Activated T-cell treated with anti-CD3 and anti-CD28 coated beads, Interleukin-2, amount 50 U/mL, for 4 hours (primary cell): ENCODE measurements around the gene WIZ. TPM values are rescaled to one million over a fixed set of nuclear protein-coding genes. Genes with fewer than 3 reads are reported as not detected.

Source experiments
- ATAC-seq, 2 donors: fragments of 200-7000 bp; cut with Tn5 transposase; one replicate each; pipeline ENCODE4 v1.10.0; 2021
- DNase-seq: peaks from one replicate; pipeline ENCODE4 v3.0.0-alpha.2; 2020
- H3K27me3 Mint-ChIP-seq: one replicate; pipeline ENCODE4 v1.8.0; 2021; ENCODE audit warnings: low read depth, mixed read lengths
- H3K36me3 Mint-ChIP-seq: one replicate; pipeline ENCODE4 v1.8.0; 2022; ENCODE audit warnings: mixed read lengths; ENCODE audit not compliant: insufficient read depth
- H3K4me1 Mint-ChIP-seq: one replicate; pipeline ENCODE4 v1.8.0; 2021; ENCODE audit warnings: low read depth, mixed read lengths
- H3K4me3 Mint-ChIP-seq: one replicate; pipeline ENCODE4 v1.8.0; 2021; ENCODE audit warnings: mild to moderate bottlenecking, moderate library complexity, mixed read lengths
- H3K9me3 Mint-ChIP-seq: one replicate; pipeline ENCODE4 v1.8.0; 2021; ENCODE audit warnings: mixed read lengths
- total RNA-seq, 3 donors: library from RNA; stranded (reverse); gene quantifications; one replicate each; pipeline ENCODE4 v1.2.1, GENCODE V29; 2021

The WIZ gene
- total RNA-seq, 3 donors from 2014 or later, result 50.5 to 54.4 (median 53.8) TPM

DNA sequence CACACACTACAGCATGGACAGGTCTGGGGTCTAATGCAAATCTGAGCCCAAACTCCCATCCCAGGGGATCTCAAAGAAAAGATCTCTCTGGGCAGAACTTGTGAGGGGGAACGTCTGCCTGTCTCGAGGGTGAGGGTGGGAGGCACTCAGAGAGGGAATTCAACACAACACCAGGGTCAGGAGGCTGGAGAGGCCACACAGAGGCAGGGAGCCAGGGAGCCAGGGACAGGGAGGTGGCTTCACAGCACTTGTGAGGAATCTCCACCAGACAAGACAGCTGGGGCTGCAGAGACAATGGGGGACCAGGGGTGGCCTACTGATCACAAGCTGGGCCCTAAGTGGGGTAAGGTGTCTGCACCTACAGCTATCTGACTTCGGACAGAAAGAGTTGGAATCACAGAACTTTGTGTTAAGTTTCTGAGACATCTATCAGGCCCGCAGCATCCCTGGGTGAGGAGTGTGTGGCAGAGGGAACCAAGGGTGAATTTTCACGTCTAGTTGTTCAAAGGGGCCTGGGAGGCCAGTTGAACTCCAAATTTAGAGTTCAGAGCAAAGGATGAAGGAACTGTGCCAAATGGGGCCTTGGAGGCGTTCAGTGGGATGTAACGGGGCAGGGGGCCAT, 18.2 kb downstream of the WIZ start:
- H3K4me3 Mint-ChIP-seq, result peak overlapping the region; percentile 99
- DNase-seq, result no peak
- peaks cover 16% of the 10 kb centered on the region for H3K36me3 Mint-ChIP-seq
- H3K27me3 Mint-ChIP-seq, result no peaks in the 10 kb centered on the region
- peaks cover 30% of the 10 kb centered on the region for H3K4me1 Mint-ChIP-seq
- no peak for ATAC-seq
- no peaks in the 10 kb centered on the region for H3K9me3 Mint-ChIP-seq

DNA sequence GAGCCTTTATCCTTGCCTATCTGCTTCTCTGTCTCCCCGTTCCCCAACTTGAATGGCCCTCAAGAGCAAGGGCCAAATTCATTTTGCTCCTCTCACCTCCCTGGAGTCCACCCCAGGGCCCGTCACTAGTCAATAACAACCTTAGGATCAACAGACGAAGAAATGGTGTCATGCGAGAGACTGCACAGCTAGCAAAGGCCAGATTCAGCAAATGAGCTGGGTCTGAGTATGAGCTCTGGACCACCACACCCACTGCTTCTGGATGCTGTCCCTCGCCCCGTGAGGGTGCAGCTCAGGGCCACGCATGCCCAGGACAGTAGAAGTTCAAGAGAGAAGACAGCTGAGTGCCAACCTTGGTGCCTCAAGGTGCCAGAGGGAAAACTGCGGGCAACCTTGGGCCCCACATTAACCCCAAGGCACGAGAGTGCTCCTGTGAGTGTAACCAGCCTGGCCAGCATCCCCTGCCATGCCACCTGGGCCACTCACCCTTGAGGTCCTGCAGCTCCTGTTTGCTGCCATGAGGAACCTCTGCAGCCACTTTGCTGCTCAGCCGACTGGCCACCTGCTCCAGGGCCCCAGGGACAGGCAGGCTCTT, 19.1 kb downstream of the WIZ start:
- no peaks in the 10 kb centered on the region for H3K9me3 Mint-ChIP-seq
- peak overlapping the region; percentile 99 for H3K4me3 Mint-ChIP-seq
- DNase-seq (no peak), ATAC-seq (no peak)
- no peaks in the 10 kb centered on the region for H3K27me3 Mint-ChIP-seq
- peaks cover 23% of the 10 kb centered on the region for H3K36me3 Mint-ChIP-seq
- H3K4me1 Mint-ChIP-seq, result peaks cover 30% of the 10 kb centered on the region

DNA sequence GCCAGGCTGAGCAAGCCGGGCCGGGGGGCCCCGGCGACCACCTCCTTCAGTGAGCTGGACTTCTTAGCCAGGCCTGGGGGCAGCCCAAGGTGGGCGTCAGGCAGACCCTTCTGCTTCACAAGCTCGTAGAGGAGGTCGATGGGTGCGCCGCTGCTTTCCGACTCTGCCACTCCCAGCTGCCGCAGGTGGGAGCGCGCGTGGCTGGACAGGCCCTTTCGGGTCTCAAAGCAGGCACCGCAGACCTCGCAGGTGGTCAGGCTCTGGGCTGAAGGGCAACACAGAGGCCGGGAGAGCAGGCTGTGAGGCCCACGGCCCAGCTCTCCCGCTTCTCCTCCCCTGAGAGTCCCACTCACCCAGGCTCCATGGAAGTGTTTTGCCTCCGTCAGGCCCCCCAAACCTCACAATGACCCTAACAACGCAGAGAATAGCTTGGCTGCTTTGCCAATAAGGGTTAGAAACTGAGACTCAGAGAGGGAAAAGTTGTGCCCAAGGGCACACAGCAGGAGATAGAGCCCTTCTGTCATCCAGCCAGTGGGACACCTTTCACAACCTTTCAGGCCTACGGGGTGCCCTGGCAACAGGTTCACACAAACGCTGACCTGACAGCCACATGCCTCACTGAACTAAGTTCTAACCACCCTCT, 19.8 kb downstream of the WIZ start:
- H3K9me3 Mint-ChIP-seq, result no peaks in the 10 kb centered on the region
- no peaks in the 10 kb centered on the region for H3K27me3 Mint-ChIP-seq
- DNase-seq (no peak), ATAC-seq (no peak)
- H3K36me3 Mint-ChIP-seq, result peaks cover 23% of the 10 kb centered on the region
- peaks cover 30% of the 10 kb centered on the region for H3K4me1 Mint-ChIP-seq
- peak overlapping the region; percentile 99 for H3K4me3 Mint-ChIP-seq

DNA sequence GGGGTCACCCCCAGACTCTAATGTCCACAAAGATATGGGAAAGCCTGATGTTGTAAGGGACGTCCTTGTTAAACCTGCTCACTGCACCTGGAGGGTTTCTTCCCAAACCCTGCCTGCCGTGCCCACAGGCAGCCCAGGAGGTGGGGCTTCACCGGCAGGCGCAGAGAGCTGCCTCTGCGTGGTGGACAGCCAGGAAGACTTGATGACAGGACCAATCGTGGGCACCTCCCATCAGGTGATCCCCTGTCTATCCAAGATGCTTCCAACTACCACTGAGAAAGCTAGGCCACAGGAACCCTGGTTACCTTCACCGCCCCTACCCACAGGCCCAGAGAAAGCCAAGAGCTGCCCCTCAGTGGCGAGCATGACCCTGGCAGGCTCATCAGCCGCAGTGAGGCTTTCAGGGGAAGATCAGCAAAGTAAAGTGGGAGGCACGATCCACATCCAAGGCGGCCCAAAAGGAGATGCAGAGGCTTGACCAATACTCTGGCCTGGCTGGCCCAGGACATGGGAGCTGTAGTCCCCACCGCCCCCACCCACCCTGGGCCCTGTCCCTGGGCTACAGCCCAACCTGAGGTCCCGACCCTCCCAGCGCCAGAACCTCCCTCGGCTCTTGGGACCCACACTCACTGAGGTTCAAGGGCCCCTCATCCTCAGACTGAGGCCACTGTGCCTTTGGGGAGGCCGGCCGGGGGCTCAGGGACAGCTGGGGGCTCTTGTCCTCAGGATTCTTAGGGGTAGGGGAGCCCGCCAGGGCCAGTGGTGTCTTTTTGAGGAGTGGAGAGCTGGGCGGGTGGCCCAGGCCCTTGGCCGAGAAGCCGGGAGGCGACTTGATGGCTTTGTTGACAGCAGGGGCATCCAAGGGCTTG, 20.6 kb downstream of the WIZ start:
- no peak overlapping the region for H3K4me3 Mint-ChIP-seq
- no peaks in the 10 kb centered on the region for H3K9me3 Mint-ChIP-seq
- no peak for DNase-seq
- no peaks in the 10 kb centered on the region for H3K27me3 Mint-ChIP-seq
- peaks cover 25% of the 10 kb centered on the region for H3K36me3 Mint-ChIP-seq
- peaks cover 30% of the 10 kb centered on the region for H3K4me1 Mint-ChIP-seq
- no peak for ATAC-seq

DNA sequence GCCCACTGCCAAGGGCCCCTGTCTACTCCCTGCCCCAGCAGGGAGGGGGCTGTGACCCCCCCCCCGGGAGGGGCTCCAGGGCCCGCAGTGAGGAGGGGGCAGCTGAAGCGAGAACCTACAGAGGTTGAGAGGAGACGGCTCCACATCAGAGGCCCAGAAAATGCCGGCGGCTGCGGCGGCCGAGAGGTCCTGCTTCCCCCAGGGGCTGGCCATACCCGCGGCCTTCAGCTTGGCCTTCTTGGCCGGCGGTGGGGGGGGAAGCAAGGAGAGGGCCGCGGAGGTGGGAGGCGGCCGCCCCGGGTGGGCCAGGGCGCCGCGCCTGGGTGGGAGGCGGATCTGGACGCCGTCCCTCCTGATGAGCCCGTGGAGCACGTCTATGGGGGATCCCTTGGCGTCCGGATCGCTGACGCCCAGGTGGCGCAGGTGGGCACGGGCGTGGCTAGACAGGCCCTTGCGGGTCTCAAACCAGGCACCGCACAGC, 21.7 kb downstream of the WIZ start:
- no peaks in the 10 kb centered on the region for H3K27me3 Mint-ChIP-seq
- H3K9me3 Mint-ChIP-seq, result no peaks in the 10 kb centered on the region
- no peak overlapping the region for H3K4me3 Mint-ChIP-seq
- H3K36me3 Mint-ChIP-seq, result peaks cover 31% of the 10 kb centered on the region
- H3K4me1 Mint-ChIP-seq, result peaks cover 23% of the 10 kb centered on the region
- ATAC-seq, result no peak
- DNase-seq, result no peak

DNA sequence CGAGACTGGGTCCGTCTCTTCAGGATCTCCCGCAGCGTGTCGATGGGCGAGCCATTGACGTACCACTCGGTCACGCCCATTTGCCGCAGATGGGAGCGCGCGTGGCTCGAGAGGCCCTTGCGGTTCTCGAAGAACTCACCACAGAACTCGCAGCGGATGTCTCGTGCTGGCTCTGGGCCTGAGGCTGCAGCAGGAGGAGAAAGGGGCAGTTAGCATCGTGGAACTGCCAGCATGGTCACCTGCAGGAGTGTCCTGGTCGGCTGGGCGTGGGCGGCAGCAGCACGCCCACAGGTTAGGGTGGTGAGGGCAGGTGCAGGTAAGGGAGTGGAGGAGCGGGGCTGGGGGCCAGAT, 22.4 kb downstream of the WIZ start:
- no peaks in the 10 kb centered on the region for H3K27me3 Mint-ChIP-seq
- DNase-seq, result no peak

DNA sequence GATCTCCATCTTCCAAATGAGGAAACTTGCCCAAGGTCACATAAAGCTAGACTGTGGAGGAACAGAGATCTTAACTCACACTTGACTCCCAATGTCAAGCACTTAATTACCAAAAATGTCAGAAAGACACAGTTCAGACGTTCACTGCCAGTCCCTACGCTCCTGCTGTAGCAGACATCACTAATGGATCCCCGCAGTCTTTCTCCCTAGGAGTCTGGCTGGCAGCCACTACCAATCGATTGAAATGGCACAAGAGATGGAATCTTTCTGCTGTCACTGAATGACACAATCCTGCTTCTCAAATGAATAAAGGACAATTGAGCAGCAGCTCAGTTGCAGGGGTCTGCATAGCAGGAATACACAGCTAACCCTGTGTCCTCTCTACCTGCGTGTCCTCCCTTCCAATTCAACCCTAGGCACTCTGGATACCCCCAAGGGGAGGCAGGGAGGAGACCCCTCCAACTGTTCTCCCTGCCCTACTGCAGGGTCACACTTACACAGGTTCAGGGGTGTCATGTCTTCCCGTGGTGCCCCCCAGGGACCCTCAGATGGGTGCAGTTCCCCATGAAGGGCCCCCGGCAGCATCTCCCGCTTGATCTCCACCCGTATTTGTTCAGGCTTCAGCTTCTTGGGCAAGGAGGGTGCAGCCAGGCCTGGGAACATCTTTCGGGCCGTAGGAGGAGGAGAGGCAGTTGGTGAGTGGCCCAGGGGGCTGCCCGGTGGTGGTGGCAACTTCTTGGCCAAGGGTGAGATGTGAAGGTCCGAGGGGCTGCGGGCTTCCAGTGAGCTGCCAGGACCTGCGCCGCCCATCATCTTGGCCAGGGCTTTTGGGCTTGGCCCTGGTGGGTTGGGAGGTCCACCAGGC, 23.0 kb downstream of the WIZ start:
- Mint-ChIP-seq H3K4me3 (no peak overlapping the region), H3K4me1 (peaks cover 19% of the 10 kb centered on the region), H3K36me3 (peaks cover 41% of the 10 kb centered on the region), H3K9me3 (no peaks in the 10 kb centered on the region), H3K27me3 (no peaks in the 10 kb centered on the region)
- ATAC-seq (no peak), DNase-seq (no peak)

More for the DNA sequence above, 22.4 kb downstream of the WIZ start:
- Mint-ChIP-seq H3K4me3 (no peak overlapping the region), H3K36me3 (peaks cover 39% of the 10 kb centered on the region), H3K9me3 (no peaks in the 10 kb centered on the region), H3K4me1 (peaks cover 22% of the 10 kb centered on the region)
- ATAC-seq, result no peak

DNA sequence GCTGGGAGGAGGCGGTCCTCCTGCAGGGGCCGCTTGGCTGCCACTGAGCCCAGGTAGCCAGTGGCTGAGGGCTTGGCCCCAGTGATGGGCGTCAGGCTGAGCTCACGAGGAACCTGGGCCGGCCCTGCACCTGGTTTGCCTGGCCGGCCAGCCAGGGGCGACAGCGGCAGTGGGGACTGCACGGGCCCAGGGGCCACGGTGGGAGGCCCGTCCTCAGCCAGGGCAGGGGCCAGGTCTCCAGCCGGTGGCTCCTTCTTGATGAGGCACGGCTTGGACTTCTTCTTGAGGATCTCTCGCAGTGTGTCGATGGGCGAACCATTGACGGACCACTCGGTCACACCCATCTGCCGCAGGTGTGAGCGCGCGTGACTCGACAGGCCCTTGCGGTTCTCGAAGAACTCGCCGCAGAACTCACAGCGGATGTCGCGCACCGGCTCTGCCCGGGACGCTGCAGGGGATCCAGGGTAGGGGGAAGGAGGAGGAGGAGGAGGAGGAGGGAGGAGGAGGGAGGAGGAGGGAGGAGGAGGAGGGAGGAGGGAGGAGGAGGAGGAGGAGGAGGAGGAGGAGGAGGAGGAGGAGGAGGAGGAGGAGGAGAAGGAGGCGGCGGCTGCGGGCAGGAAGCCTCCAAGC, 24.3 kb downstream of the WIZ start:
- DNase-seq (no peak), ATAC-seq (no peak)
- Mint-ChIP-seq H3K36me3 (peaks cover 38% of the 10 kb centered on the region), H3K27me3 (no peaks in the 10 kb centered on the region), H3K4me1 (peaks cover 6% of the 10 kb centered on the region), H3K4me3 (no peak overlapping the region), H3K9me3 (no peaks in the 10 kb centered on the region)

DNA sequence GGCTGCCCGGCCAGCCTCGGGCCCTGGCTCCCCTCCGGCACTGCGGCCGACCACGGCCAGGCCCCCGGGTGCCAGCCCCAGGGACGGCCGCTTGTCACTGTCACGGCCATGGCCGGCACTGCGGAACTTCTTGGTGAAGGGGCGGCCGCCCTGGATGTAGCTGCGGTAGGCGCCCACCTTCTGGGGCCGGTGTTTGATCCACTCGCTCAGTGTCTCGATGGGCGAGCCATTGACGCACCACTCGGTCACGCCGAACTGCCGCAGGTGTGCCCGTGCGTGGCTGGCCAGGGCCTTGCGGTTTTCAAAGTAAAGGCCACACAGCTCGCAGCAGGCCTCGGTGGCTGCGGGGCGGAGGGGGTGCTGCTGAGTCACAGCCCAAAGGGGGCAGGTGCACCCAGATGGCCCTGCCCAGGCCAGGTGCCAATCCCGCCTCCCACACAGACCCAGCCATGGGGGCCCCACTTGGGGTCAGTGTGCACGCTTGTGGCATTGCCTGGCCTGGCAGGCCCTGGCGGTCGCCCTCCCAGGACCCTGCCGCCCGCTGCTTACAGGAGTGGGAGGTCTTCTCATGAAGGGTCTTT, 25.0 kb downstream of the WIZ start:
- ATAC-seq, result peak in 1 of 2 donors; percentile 6
- H3K27me3 Mint-ChIP-seq, result no peaks in the 10 kb centered on the region

DNA sequence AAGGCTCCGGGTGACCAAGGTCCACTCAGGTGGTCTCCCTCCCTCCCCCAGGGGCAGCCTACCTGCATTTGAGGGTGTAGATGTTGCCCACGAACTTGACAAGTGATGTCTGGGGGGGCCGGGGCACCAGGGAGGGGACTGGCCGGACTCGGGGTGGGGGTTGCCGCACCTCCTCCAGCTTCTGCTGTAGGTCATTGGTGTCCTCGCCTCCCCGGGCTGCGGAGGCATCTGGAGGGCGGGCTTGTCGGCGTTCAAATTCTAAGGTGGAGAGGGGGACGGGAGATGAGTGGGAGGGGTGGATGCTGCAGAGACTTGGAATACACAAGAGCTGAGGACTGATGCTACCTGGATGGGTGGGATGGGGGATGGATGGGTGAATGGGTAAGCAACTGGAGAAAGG, 25.6 kb downstream of the WIZ start:
- ATAC-seq, result no peak
- DNase-seq, result no peak
- H3K4me1 Mint-ChIP-seq, result peaks cover 12% of the 10 kb centered on the region
- no peak overlapping the region for H3K4me3 Mint-ChIP-seq
- H3K27me3 Mint-ChIP-seq, result no peaks in the 10 kb centered on the region
- H3K9me3 Mint-ChIP-seq, result no peaks in the 10 kb centered on the region
- H3K36me3 Mint-ChIP-seq, result peaks cover 37% of the 10 kb centered on the region

More for the DNA sequence above, 25.0 kb downstream of the WIZ start:
- DNase-seq, result no peak
- peaks cover 6% of the 10 kb centered on the region for H3K4me1 Mint-ChIP-seq
- no peaks in the 10 kb centered on the region for H3K9me3 Mint-ChIP-seq
- peaks cover 37% of the 10 kb centered on the region for H3K36me3 Mint-ChIP-seq
- H3K4me3 Mint-ChIP-seq, result no peak overlapping the region

DNA sequence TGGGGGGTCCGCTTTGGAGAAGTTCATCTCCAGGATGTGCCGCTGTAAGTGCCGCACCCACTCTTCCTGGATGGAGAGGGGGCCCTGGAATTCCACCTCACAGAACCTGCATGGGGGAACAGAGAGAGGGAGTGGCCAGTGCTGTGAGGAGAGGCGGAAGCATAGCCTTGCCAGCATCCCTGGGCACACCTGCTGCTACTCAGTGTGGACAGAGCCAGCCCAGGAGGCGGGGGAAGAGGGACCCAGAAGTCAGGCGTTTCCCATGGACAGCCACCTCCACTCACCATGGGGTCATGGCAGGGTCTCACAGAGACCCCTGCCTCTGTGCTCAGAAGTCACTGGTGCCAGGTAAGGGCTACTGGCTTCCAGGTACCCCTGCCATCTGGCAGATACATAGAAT, 26.6 kb downstream of the WIZ start:
- Mint-ChIP-seq H3K9me3 (no peaks in the 10 kb centered on the region), H3K4me3 (no peak overlapping the region), H3K4me1 (peaks cover 15% of the 10 kb centered on the region), H3K27me3 (no peaks in the 10 kb centered on the region), H3K36me3 (peaks cover 37% of the 10 kb centered on the region)
- ATAC-seq (no peak), DNase-seq (no peak)

DNA sequence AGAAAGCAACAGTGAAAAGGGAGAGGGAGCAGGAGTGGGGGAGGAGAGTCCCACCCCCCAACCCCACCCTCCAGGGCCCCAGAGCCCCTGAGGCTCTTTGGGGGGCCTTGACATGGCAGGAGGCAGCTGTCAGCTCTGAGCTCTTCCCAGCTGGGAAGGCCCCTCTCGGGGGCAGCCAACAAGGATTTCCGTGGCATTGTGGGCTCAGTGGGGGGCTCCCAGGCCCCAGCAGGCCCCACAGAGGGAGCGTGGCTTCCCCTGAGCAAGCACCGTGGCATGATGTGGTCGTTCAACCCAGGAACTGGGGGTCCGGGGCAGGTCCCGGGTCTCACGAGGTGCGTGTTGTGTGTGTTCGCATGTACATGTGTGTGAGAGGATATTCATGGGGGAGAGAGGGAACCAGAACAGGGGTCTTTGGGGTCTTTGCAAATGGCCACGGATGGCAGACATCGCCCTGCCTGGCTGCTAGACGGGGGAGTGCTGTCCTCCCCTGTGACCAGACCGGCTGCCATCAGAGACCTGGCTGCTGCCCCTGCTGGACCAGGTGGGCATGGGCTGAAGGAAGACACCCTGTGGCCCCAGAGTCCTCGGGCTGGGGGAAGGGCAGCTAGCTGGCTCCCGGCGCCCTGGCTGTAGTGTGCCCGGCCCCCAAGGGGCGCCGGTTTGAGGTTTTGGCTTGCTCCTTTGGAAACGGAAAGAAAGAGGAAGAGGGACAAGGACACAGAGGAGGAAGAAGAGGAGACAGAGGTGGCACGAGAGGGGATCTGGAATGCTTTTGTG, 27.3 kb downstream of the WIZ start:
- H3K36me3 Mint-ChIP-seq, result peaks cover 35% of the 10 kb centered on the region

More for the DNA sequence above, 27.3 kb downstream of the WIZ start:
- Mint-ChIP-seq H3K27me3 (no peaks in the 10 kb centered on the region), H3K9me3 (no peaks in the 10 kb centered on the region), H3K4me1 (peaks cover 21% of the 10 kb centered on the region), H3K4me3 (no peak overlapping the region)
- DNase-seq (no peak), ATAC-seq (no peak)
